ENCODE measurements around the gene MAGI1.
"Not testable (repeated sequence)": the region's sequence is repeated elsewhere in the genome, so short reads cannot be mapped to it uniquely, and the experiment has no call there.

The MAGI1 gene

GRCh38 chr3:65877160-65877559 lies 161.6 kb downstream of the MAGI1 start:
- DNase-seq (ENCODE audit: low spot score): no peak

GRCh38 chr3:65876028-65876420 lies 162.7 kb downstream of the MAGI1 start:
- no peak for DNase-seq (ENCODE audit: low spot score)

GRCh38 chr3:65875393-65876027 lies 163.2 kb downstream of the MAGI1 start:
- no peak for DNase-seq (ENCODE audit: low spot score)

- DNase-seq (ENCODE audit: low spot score): no peak
These were observed 164.8 kb downstream of the MAGI1 start for GRCh38 chr3:65873869-65874268.

GRCh38 chr3:65873028-65873427 lies 165.7 kb downstream of the MAGI1 start:
- DNase-seq (ENCODE audit: low spot score): no peak

GRCh38 chr3:65871305-65872141 lies 167.2 kb downstream of the MAGI1 start:
- no peak for DNase-seq (ENCODE audit: low spot score)

- DNase-seq (ENCODE audit: low spot score): no peak
These were observed 168.9 kb downstream of the MAGI1 start for GRCh38 chr3:65869798-65870197.

- no peak for DNase-seq (ENCODE audit: low spot score)
These were observed 171.1 kb downstream of the MAGI1 start for GRCh38 chr3:65867463-65868210.

- no peak for DNase-seq (ENCODE audit: low spot score)
These were observed 174.3 kb downstream of the MAGI1 start for GRCh38 chr3:65864357-65864904.

GRCh38 chr3:65861718-65862117 lies 177.0 kb downstream of the MAGI1 start:
- DNase-seq (ENCODE audit: low spot score): no peak

- DNase-seq (ENCODE audit: low spot score): not testable (repeated sequence)
These were observed 179.1 kb downstream of the MAGI1 start for GRCh38 chr3:65859612-65860011.

- DNase-seq (ENCODE audit: low spot score): no peak
These were observed 180.0 kb downstream of the MAGI1 start for GRCh38 chr3:65858749-65859148.

- no peak for DNase-seq (ENCODE audit: low spot score)
These were observed 181.4 kb downstream of the MAGI1 start for GRCh38 chr3:65857327-65857726.

GRCh38 chr3:65856907-65857306 lies 181.8 kb downstream of the MAGI1 start:
- no peak for DNase-seq (ENCODE audit: low spot score)

GRCh38 chr3:65855370-65856100 lies 183.2 kb downstream of the MAGI1 start:
- DNase-seq (ENCODE audit: low spot score): no peak

GRCh38 chr3:65854606-65855304 lies 184.0 kb downstream of the MAGI1 start:
- DNase-seq (ENCODE audit: low spot score): no peak

- no peak for DNase-seq (ENCODE audit: low spot score)
These were observed 186.9 kb downstream of the MAGI1 start for GRCh38 chr3:65851827-65852226.

GRCh38 chr3:65850261-65850660 lies 188.5 kb downstream of the MAGI1 start:
- DNase-seq (ENCODE audit: low spot score): no peak

- DNase-seq (ENCODE audit: low spot score): no peak
These were observed 190.7 kb downstream of the MAGI1 start for GRCh38 chr3:65848024-65848423.

GRCh38 chr3:65846936-65847335 lies 191.8 kb downstream of the MAGI1 start:
- no peak for DNase-seq (ENCODE audit: low spot score)

GRCh38 chr3:65844370-65844769 lies 194.3 kb downstream of the MAGI1 start:
- DNase-seq (ENCODE audit: low spot score): no peak
